GM19351 (cell line): ENCODE data around the gene CCDC88A.
"Not testable (repeated sequence)": the region's sequence is repeated elsewhere in the genome, so short reads cannot be mapped to it uniquely, and the experiment has no call there.

Source experiments
- ATAC-seq: cut with Tn5 transposase; IDR thresholded peaks from one replicate; pipeline ENCODE4 v1.9.1; 2021; ENCODE audit warnings: mild to moderate bottlenecking, moderate library complexity; ENCODE audit not compliant: unreplicated experiment

CCDC88A gene, protein sequence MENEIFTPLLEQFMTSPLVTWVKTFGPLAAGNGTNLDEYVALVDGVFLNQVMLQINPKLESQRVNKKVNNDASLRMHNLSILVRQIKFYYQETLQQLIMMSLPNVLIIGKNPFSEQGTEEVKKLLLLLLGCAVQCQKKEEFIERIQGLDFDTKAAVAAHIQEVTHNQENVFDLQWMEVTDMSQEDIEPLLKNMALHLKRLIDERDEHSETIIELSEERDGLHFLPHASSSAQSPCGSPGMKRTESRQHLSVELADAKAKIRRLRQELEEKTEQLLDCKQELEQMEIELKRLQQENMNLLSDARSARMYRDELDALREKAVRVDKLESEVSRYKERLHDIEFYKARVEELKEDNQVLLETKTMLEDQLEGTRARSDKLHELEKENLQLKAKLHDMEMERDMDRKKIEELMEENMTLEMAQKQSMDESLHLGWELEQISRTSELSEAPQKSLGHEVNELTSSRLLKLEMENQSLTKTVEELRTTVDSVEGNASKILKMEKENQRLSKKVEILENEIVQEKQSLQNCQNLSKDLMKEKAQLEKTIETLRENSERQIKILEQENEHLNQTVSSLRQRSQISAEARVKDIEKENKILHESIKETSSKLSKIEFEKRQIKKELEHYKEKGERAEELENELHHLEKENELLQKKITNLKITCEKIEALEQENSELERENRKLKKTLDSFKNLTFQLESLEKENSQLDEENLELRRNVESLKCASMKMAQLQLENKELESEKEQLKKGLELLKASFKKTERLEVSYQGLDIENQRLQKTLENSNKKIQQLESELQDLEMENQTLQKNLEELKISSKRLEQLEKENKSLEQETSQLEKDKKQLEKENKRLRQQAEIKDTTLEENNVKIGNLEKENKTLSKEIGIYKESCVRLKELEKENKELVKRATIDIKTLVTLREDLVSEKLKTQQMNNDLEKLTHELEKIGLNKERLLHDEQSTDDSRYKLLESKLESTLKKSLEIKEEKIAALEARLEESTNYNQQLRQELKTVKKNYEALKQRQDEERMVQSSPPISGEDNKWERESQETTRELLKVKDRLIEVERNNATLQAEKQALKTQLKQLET (N-terminal part only)

DNA sequence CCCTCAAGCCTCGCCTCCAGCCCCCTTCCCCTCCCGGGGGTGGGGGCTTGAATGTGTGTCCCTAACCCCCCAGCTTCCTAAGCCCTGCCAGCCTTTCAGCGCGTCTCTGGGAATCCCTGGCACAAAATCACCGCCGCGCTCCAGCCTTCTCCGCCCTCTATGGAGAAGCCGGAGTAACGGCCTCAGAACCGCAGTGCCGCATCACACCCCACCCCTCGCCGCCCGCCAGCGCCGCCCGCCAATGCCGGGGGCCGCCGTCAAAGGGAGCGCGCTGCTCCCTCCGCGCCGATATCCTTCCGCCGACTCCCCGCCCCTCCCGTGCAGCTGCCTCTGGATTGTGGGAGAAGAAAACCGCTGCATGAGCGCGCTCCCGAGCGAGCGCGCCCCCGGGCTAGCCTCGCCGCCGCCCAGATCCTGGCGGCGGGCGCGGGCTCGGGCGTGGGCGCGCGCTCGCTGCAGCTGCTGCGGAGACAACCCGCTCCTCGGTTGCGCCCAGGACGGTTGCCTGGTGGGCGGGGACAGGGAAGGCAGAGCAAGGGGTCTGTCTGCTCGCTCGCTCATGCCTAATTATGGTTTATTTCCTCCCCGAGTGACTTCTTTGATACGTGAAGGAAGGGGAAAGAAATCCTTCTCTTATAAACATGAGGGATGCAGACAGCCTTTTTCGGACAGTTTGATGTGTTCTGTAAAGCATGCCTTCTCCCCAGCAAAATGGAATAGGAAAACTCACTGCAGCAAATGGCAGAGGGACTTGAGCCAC lies at the start of gene CCDC88A:
CCDC88A (minus strand) TSS at position 178 of the 760 bp plus-strand sequence. CDS start 777 bp downstream, outside the sequence.
- ATAC-seq, result peak; percentile 75

DNA sequence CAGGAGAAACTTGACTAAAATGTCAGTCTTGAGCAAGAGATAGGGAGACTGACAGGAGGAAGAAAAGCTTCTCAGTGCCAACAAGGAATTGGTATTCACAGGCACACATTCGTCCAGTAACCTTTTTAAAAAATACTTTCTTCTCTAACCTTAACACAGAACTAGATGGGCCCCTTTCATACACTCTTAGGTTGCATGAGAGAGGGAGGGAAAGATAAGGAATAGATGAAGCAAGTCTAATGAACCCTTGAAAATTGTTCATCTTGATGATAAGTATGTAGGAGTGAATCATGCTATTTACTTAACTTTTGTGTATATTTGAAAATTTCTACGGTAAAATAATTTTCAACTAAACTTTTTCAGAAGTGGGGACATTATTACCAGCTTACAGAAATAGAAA lies 42.0 kb upstream of the CCDC88A start:
- no peak for ATAC-seq

DNA sequence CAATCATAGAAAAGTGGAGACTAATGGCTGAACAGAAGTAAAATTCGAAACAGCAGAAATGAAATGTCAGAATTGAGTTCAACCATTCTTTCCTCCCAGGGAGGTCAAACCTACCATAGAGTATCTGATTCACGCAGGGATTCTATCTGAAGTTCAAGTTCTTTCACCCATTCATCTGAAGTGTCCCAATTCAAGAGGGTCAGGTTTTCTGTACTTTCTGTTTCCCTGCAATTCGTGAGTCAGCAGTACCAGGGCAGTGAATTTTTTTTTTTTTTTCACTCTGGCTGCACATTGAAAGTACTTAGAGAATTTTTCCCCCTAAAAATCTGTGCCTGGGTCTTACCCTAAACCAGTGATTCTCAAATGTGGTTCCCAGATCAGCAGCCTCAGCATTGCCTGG lies 40.9 kb upstream of the CCDC88A start:
- no peak for ATAC-seq

DNA sequence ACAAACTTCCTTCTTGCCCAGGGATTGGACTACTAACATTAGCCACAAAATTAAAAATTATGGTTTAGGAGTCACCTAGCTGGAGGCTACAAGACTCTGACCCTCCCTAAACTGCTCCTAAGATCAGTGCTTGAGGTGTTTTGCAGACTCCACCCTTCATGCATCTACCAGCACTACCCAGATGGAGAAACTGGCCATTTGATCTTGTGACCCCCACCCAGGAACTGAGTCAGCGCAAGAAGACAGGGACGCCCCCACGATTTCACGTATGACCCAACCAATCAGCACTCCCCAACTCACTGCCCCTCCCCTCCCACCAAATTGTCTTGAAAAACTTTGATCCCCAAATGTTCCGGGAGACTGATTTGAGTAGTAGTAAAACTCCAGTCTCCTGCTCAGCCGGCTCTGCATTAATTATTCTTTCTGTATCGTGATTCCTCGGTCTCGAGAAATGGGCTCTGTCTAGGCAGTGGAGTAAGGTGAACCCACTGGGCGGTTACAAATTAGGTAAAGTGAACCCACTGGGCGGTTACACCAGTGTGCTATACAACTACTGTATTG lies 40.1 kb upstream of the CCDC88A start:
- no peak for ATAC-seq

DNA sequence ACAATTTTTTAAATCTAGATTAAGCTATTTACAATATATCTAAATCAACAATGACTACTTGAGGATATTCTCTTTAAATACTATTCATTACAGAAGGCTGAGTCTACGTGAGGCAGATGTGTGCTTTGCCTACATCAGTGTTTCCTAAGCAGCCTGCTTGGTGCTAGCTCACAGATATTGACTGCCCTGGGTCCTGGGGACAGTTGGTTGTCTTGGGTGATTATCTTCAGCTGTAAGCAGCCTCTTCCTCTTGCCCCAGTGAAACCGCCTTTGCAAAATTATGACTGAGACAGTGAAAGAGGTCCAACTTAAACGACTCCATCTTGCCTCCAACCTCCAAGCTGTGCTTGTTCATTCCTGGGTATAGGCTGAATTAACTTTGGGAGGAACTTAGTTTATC lies 39.6 kb upstream of the CCDC88A start:
- no peak for ATAC-seq

DNA sequence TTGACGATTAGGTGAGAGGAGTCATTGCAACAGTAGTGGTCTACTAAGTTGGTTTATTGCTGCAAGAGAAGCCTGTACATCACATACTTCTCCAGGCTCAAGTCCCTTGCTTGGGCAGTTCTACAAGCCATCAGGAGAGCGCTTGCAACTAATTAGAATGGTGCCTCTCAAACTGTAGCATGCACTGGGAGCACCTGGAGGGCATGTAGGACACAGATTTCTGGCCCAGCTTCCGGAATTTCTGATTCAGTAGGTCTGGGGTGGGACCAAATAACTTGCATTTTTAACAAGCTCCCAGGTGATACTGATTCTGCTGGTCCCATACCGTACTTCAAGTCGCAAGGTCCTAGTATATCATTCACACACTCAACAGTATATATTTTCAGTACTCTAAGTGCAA lies 34.5 kb upstream of the CCDC88A start:
- ATAC-seq, result no peak

DNA sequence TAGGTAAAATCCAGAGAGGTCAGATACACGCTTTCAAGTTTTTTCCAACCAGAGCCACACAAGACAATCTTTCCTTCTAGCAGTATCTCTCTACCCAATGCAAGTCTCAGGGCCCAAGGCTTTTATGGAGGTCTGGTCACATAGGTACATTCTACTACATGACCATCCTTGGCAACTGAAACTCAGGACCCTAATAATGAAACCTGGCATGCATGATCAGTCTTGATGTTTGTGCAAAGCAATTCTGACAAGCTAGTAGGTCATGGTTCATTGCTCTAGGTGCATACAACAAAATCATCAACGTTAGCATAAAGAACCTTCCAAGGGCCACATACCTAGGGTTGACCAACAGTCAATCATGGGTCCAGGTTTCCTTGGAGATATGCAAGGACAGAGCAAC lies 33.2 kb upstream of the CCDC88A start:
- peak; percentile 69 for ATAC-seq

DNA sequence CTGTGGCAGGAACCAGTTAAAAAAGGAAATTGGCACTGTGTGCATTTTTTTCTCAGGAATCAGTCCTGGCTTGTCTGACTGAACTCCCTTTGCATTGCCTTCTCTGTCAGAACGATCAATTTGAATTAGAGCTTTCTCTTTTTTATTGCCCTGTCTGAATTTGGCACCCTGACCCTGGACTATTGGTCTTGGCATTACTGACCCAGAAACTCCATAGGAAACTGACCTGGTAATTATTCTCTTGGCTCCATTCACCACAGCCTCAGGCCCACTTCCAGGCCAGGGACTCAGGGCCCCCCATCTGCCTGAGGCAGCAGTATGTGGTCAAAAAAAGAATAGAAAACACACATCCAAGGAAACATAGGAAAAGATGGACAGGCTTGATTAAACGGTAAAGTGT lies 32.0 kb upstream of the CCDC88A start:
- no peak for ATAC-seq

DNA sequence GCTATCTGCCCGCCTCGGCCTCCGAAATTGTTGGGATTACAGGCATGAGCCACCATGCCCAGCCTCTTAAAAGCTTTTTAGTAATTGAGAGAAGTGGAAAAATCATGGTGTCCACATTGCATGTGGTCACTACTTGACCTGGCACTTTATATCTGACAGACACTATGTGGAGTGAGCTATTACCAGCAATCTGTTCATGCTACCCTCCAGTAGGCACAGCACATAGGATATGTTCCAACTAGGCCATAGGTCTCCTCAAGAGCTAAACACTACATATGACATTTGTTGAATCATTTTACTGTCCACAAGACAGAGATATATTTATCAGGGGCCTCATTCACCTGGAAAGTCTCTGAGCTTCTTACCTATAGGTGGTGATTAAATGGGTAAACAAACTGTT lies 30.4 kb upstream of the CCDC88A start:
- ATAC-seq, result not testable (repeated sequence)

DNA sequence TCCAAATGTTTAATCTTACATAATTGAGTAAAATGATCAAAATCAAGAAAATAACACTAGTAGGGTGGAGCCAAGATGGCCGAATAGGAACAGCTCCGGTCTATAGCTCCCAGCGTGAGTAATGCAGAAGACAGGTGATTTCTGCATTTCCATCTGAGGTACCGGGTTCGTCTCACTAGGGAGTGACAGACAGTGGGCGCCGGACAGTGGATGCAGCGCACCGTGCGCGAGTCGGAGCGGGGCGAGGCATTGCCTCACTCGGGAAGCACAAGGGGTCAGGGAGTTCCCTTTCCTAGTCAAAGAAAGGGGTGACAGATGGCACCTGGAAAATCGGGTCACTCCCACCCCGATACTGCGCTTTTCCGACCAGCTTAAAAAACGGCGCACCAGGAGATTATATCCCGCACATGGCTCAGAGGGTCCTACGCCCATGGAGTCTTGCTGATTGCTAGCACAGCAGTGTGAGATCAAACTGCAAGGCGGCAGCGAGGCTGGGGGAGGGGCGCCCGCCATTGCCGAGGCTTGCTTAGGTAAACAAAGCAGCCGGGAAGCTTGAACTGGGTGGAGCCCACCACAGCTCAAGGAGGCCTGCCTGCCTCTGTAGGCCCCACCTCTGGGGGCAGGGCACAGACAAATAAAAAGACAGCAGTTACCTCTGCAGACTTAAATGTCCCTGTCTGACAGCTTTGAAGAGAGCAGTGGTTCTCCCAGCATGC lies 22.5 kb upstream of the CCDC88A start:
- not testable (repeated sequence) for ATAC-seq

DNA sequence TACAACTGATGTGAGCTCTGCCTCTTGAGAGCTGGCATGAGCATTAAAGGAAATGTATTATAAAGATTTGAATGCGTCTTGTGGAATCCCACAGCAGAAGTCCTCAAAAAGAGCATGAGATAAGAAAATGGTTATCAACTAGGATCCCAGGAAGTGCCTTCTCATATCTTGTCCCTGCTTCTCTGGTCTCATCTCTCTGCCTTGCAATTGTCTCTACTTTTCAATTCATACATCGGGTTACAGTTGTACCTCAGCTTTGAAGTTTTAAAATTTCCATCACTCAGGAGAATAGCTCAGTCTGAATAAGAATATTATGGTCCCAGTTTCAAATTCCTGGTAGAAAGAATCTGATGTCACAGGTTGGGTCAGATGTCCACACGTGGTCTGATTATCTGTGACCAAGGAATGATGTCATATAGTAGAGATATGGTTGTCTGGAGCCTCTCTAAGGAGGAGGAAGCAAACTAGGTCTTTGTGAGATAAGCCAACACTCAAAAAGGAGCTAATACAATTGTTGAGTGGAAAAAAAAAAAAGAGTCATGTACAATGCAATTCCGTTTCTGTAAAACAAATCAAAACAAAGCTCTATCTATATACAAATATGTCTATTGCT lies 21.7 kb upstream of the CCDC88A start:
- no peak for ATAC-seq

DNA sequence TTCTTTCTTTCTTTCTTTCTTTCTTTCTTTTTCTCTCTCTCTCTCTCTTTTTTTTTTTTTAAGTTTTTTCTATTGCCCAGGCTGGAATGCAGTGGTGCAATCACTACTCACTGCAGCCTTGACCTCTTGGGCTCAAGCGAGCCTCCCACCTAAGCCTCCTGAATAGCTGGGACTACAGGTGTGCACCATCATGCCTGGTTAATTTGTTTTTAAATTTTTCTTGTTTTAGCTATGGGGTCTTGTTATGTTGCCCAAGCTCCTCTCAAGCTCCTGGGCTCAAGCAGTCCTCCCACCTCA lies 19.4 kb upstream of the CCDC88A start:
- ATAC-seq, result no peak

DNA sequence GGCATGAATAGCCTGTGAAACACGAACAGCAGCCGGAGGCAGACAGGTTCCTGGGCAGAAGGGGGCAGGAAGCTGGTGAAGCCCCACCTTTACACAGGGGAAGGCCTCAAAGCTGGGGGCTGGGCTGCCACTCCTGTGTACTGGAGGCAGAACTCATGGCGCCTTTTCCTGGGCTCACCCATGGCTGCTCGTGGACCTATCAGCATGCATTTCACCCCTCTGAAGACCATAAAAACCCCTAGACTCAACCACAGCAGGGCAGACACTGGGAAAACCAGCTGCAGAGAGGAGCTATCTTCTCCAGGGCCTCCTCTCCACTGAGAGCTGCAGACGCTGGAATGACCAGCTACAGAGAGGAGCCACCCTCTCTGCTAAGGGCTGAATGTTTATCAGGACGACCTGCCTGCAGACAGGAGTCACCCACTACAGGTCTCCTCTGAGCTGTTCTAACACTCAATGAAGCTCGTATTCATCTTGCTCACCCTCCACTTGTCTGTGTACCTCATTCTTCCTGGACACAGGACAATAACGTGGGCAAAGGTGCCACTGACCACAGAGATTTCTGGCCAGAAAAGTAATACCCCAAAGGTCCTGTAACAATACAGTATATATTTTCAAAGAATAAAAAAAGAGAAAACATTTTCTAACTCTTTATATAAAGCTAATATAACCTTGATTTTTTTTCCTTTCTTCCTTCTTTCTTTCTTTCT lies 18.9 kb upstream of the CCDC88A start:
- ATAC-seq, result no peak

DNA sequence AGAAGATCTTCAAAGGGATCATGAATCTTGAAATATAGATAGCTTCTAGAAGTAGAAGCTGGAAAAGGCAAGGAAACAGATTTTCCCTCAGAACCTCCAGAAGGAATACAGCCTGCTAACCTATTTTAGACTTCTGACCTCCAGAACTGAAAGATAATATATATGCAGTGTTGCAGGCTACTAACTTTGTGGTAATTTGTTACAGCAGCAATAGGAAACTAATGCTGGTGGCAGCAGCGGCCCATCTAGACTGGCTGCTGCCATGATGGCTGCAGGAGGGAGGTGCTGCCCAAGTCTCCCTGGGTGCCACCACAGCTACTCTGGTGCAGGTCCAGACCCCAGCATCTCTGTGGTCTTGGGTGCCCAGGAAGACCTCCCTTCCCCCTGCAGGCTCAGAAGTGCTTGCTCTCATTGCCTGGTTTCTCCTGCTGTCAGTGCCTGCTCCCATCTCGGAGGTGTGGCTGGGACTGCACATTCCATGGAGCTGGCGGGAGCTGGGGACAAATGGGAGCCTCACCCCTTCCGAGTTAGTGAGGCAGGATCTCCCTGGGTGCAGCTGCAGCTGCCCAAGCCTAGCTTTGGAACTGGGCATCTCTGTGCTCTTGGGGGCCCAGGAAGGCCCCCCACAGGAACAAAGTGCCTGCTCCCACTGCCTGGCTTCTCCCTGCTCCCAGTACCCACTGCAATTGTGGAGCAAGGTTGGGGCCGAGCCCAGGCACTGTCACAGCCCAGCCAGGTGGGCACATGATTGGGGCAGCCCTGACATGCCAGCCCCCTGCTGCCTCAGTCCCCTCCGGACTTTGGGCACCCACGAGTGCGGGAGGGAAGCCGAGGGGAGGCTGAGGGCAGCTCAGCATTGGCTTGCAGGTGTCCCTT lies 18.1 kb upstream of the CCDC88A start:
- ATAC-seq, result no peak

DNA sequence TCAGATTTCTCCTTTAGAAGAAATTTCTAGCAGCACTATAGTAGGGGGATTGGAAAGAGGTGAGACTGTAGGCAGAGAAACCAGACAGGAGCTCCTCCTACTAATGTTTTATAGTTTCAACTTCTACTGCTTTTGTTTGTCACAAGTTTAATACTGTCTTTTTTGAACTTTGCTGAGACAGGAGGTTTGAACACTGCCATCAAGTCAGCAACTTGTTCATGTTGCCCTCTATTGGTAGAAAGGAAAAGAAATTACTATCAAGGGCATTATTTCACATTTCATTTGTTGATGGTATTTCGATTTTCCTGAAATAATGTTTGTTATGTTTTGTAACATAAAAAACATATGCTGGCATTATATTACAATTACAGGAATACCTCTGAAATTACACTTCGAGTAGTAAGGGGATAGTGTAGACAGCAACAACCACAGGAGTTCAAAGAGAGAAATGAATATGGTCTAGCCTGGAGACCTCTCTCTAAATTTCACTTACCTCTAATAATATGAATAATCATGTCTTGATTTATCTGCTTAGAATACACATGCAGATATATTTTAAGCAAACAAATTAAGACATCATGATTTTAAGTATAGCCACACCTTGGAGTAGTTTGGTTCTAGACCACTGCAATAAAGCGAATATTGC lies 12.4 kb upstream of the CCDC88A start:
- peak; percentile 64 for ATAC-seq

DNA sequence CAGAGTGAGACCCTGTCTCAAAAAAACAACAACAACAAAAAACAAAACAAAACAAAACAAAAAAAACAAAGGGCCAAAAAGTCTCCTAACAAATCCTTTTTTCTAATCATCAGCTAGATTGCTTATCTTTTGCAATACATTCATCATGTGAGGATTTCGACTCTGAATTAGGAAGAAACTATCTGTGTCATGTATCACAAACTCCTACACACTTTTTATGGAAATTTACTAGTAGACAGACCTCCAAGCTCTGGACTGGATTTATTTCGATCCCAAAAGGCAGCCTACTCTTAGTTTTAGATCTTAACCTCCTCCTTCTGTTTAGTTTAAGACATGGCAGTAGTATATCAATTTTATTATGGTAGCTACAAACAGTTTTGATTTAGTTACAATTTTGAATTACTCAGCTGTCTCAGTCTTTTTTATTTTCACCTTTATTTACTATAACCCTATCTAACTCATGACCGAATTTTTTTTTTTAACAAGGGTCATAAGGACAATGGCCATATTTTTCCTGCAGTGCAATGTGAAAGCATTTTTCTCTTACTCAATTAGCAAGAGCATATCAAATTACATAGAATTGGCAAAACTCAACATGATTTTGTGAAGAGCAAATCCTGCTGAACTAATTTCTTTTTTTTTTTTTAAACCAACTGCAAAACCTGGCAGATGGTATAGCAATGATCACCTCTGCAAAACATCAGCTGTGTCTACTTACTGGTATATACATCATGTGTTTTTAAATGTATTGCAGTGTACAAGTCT lies 10.7 kb upstream of the CCDC88A start:
- ATAC-seq, result no peak

DNA sequence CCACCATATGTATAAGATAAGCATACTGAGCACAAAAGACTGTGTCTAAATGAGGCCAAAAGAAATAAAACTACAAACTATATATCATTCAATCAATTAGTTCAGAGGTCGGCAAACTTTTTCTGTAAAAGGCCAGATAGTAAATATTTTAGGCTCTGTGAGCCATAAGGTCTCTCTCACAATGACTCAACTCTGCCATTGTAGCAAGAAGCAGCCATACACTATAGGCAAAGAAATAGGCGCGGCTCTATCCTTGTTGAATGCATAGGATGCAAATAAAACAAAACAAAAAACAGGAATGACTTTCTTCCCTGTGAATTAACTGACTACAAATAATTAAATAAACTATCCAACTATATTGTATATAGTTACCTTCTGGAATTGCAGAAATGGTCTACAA lies 8.6 kb upstream of the CCDC88A start:
- ATAC-seq, result no peak
